AG09319 (cell line): ENCODE measurements around the gene COL1A2.

ENCODE experiments used
- DNase-seq: peaks from one replicate; pipeline ENCODE4 v3.0.0-alpha.2; 2010; ENCODE audit warnings: low read depth; ENCODE audit errors: extremely low read depth
- CTCF ChIP-seq: IDR thresholded peaks from 2 replicates; pipeline ENCODE4 v1.5.1; 2011; ENCODE audit warnings: low read depth, mild to moderate bottlenecking, inconsistent platforms, low read length, moderate library complexity

COL1A2 gene

GRCh38 chr7:94367949-94368348, 26.7 kb upstream of the COL1A2 start:
- no peak for DNase-seq
- TF ChIP-seq CTCF: no peak

GRCh38 chr7:94368371-94368791, 26.3 kb upstream of the COL1A2 start:
- no peak for TF ChIP-seq CTCF
- peak; percentile 72 for DNase-seq

GRCh38 chr7:94374231-94374630, 20.5 kb upstream of the COL1A2 start:
- peak; percentile 92 for DNase-seq
- TF ChIP-seq CTCF: no peak; the same call in 1 of the 2 replicates

GRCh38 chr7:94374721-94375566, 19.8 kb upstream of the COL1A2 start:
- TF ChIP-seq CTCF: no peak
- DNase-seq: peak; percentile 96

- peak; percentile 95 for DNase-seq
- no peak for TF ChIP-seq CTCF
These were observed 19.0 kb upstream of the COL1A2 start for GRCh38 chr7:94375691-94376090.

- TF ChIP-seq CTCF: no peak
- DNase-seq: no peak
These were observed 18.4 kb upstream of the COL1A2 start for GRCh38 chr7:94376281-94376680.

- no peak for TF ChIP-seq CTCF
- DNase-seq: no peak
These were observed 16.3 kb upstream of the COL1A2 start for GRCh38 chr7:94378356-94378755.
